ENCODE data around the gene ERICH6B. TPM values are rescaled to one million over a fixed set of nuclear protein-coding genes. Genes with fewer than 3 reads are reported as not detected.

The ERICH6B gene
- polyA plus RNA-seq, 3 donors: not detected

- Histone ChIP-seq H3K4me3 (replicated peaks in 1 of 3; ENCODE audit: low read depth in 2 of 3, low read length in 3 of 3) (no peak overlapping the region), H3K9ac (ENCODE audit: insufficient read depth, low read length, poor library complexity, severe bottlenecking) (no peak overlapping the region), H3K4me1 (ENCODE audit: control insufficient read depth in 1 of 2, insufficient read depth in 2 of 2, low read length in 2 of 2) (no peaks in the 10 kb centered on the region), H3K36me3 (replicated peaks in 1 of 2; ENCODE audit: control insufficient read depth in 1 of 2, insufficient read depth in 2 of 2, low read length in 2 of 2) (peaks cover 0 to under 1% of the 10 kb centered on the region in 2 donors), H4K20me1 (ENCODE audit: insufficient read depth, low read length) (no peaks in the 10 kb centered on the region), H3K79me2 (ENCODE audit: insufficient read depth, low read length) (no peaks in the 10 kb centered on the region), H3K9me3 (replicated peaks in 1 of 2; ENCODE audit: control insufficient read depth in 1 of 2, insufficient read depth in 1 of 2, low read length in 2 of 2) (no peaks in the 10 kb centered on the region), H3K27me3 (ENCODE audit: control insufficient read depth in 2 of 2, insufficient read depth in 2 of 2, low read length in 2 of 2) (no peaks in the 10 kb centered on the region), H2AFZ (ENCODE audit: insufficient read depth, low read depth, low read length, poor library complexity, severe bottlenecking) (no peak overlapping the region), H3K27ac (ENCODE audit: low read depth in 1 of 2, low read length in 2 of 2) (no peak overlapping the region), H3K4me2 (replicated peaks; ENCODE audit: extremely low read depth, low read length, poor library complexity, severe bottlenecking) (no peak overlapping the region)
- peaks cover 3% of the 10 kb centered on the region in 2 donors for H3K36me3 Mint-ChIP-seq
- peaks cover 0 to 5% (median 2%) of the 10 kb centered on the region in 3 donors for H3K27me3 Mint-ChIP-seq (ENCODE audit: low read depth in 3 of 3)
- H3K4me3 Mint-ChIP-seq: no peak overlapping the region
- H3K4me1 Mint-ChIP-seq: no peaks in the 10 kb centered on the region
- TF ChIP-seq CTCF (IDR thresholded peaks at IDR 0.05): no peak
- intact Hi-C loops (cut with micrococcal nuclease): no loop called here
- DNase-seq: no peak
- no CpG with 5 or more reads among the region's 5 CpGs for WGBS (ENCODE audit: insufficient coverage)
- H3K9me3 Mint-ChIP-seq: peaks cover 0 to 2% (median 0%) of the 10 kb centered on the region in 7 donors
- no peak overlapping the region for H3K27ac Mint-ChIP-seq
Observed at GRCh38 chr13:45542878-45543277, 72.7 kb downstream of the ERICH6B start.

- intact Hi-C loops (cut with micrococcal nuclease): no loop called here
- DNase-seq: no peak
- Histone ChIP-seq H2AFZ (ENCODE audit: insufficient read depth, low read depth, low read length, poor library complexity, severe bottlenecking) (no peak overlapping the region), H3K79me2 (ENCODE audit: insufficient read depth, low read length) (no peaks in the 10 kb centered on the region), H3K9ac (ENCODE audit: insufficient read depth, low read length, poor library complexity, severe bottlenecking) (no peak overlapping the region), H3K4me2 (replicated peaks; ENCODE audit: extremely low read depth, low read length, poor library complexity, severe bottlenecking) (no peak overlapping the region), H4K20me1 (ENCODE audit: insufficient read depth, low read length) (no peaks in the 10 kb centered on the region), H3K9me3 (replicated peaks in 1 of 2; ENCODE audit: control insufficient read depth in 1 of 2, insufficient read depth in 1 of 2, low read length in 2 of 2) (no peaks in the 10 kb centered on the region), H3K4me1 (ENCODE audit: control insufficient read depth in 1 of 2, insufficient read depth in 2 of 2, low read length in 2 of 2) (no peaks in the 10 kb centered on the region), H3K36me3 (replicated peaks in 1 of 2; ENCODE audit: control insufficient read depth in 1 of 2, insufficient read depth in 2 of 2, low read length in 2 of 2) (peaks cover 1 to 5% of the 10 kb centered on the region in 2 donors), H3K4me3 (replicated peaks in 1 of 3; ENCODE audit: low read depth in 2 of 3, low read length in 3 of 3) (no peak overlapping the region), H3K27me3 (ENCODE audit: control insufficient read depth in 2 of 2, insufficient read depth in 2 of 2, low read length in 2 of 2) (no peaks in the 10 kb centered on the region), H3K27ac (ENCODE audit: low read depth in 1 of 2, low read length in 2 of 2) (no peak overlapping the region)
- Mint-ChIP-seq H3K27me3 (ENCODE audit: low read depth in 3 of 3) (peaks cover 0 to 5% (median 2%) of the 10 kb centered on the region in 3 donors), H3K4me1 (no peaks in the 10 kb centered on the region), H3K9me3 (peaks cover 0 to 2% (median 0%) of the 10 kb centered on the region in 7 donors), H3K27ac (no peak overlapping the region), H3K36me3 (peaks cover 3 to 8% of the 10 kb centered on the region in 2 donors), H3K4me3 (no peak overlapping the region)
- WGBS (ENCODE audit: insufficient coverage): 81% methylated on average over 7 of the region's 8 CpGs
- no peak for TF ChIP-seq CTCF (IDR thresholded peaks at IDR 0.05)
Observed at GRCh38 chr13:45542391-45542790, 73.1 kb downstream of the ERICH6B start.
